Lower leg skin (tissue), 4 donors: Measurements from ENCODE around the gene SMIM1. TPM values are rescaled to one million over a fixed set of nuclear protein-coding genes. Genes with fewer than 3 reads are reported as not detected.

Experiments used
- DNase-seq, 2 donors: peaks; one replicate each; pipeline ENCODE4 v3.0.0-alpha.2; 2019; ENCODE audit warnings: low spot score in 2 of 2
- H3K4me3 ChIP-seq: fragments of 200-600 bp; sonication (generic); 2 replicates; pipeline ENCODE4 v1.5.1; 2017; ENCODE audit warnings: mild to moderate bottlenecking, low read depth; ENCODE audit not compliant: poor library complexity, severe bottlenecking
- POLR2A ChIP-seq, 2 donors: fragments of 450-650 bp; IDR thresholded peaks; one replicate each; pipeline ENCODE4 v1.6.1; 2016 to 2017; ENCODE audit warnings: antibody characterized with exemption in 2 of 2, mild to moderate bottlenecking in 1 of 2, moderate library complexity in 1 of 2
- WGBS, 2 donors: methylation state at CpG; one replicate each; pipeline ENCODE4 v1.1.5; 2018; 5-methylcytosine and 5-hydroxymethylcytosine counted together
- intact Hi-C: fragments of 100-400 bp; cut with DNase I; formaldehyde crosslinking; loops from one replicate; pipeline ENCODE4 v1.15.0; 2023; ENCODE audit warnings: low total_unique reads
- total RNA-seq, 4 donors: library from RNA; depleted of rRNA; stranded (reverse); fragments of >200 nt; gene quantifications; one replicate each; pipeline ENCODE4 v1.1.0, GENCODE V29; 2016
- TF ChIP-seq, protein P1 (sequence below), 3 donors: fragments of 450-650 bp; IDR thresholded peaks; one replicate each; pipeline ENCODE4 v1.5.1; 2016; ENCODE audit warnings: antibody characterized with exemption in 3 of 3, mild to moderate bottlenecking in 3 of 3, moderate library complexity in 2 of 3

SMIM1 gene
- total RNA-seq, 4 donors from 2014 or later, result 1.6 to 8.7 (median 3.6) TPM

- intact Hi-C loops, result no loop called here
- TF ChIP-seq, protein P1, sequence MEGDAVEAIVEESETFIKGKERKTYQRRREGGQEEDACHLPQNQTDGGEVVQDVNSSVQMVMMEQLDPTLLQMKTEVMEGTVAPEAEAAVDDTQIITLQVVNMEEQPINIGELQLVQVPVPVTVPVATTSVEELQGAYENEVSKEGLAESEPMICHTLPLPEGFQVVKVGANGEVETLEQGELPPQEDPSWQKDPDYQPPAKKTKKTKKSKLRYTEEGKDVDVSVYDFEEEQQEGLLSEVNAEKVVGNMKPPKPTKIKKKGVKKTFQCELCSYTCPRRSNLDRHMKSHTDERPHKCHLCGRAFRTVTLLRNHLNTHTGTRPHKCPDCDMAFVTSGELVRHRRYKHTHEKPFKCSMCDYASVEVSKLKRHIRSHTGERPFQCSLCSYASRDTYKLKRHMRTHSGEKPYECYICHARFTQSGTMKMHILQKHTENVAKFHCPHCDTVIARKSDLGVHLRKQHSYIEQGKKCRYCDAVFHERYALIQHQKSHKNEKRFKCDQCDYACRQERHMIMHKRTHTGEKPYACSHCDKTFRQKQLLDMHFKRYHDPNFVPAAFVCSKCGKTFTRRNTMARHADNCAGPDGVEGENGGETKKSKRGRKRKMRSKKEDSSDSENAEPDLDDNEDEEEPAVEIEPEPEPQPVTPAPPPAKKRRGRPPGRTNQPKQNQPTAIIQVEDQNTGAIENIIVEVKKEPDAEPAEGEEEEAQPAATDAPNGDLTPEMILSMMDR (IDR thresholded peaks at IDR 0.05), result no peak
- TF ChIP-seq POLR2A (IDR thresholded peaks at IDR 0.05), result no peak
- WGBS, 2 donors, result 83 to 88% methylated on average over 27 to 31 of the region's 31 CpGs
- no peak for DNase-seq
- no peak overlapping the region for H3K4me3 ChIP-seq
Observed at GRCh38 chr1:3763351-3764125, 9.0 kb upstream of the SMIM1 start.

- DNase-seq, result no peak
- intact Hi-C loops, result no loop called here
- TF ChIP-seq, protein P1 (IDR thresholded peaks at IDR 0.05), result no peak
- TF ChIP-seq POLR2A (IDR thresholded peaks at IDR 0.05), result no peak
- H3K4me3 ChIP-seq, result no peak overlapping the region
- 88% methylated on average over 17 of the region's 17 CpGs for WGBS, 2 donors
Observed at GRCh38 chr1:3767328-3767925, 5.1 kb upstream of the SMIM1 start.

DNA sequence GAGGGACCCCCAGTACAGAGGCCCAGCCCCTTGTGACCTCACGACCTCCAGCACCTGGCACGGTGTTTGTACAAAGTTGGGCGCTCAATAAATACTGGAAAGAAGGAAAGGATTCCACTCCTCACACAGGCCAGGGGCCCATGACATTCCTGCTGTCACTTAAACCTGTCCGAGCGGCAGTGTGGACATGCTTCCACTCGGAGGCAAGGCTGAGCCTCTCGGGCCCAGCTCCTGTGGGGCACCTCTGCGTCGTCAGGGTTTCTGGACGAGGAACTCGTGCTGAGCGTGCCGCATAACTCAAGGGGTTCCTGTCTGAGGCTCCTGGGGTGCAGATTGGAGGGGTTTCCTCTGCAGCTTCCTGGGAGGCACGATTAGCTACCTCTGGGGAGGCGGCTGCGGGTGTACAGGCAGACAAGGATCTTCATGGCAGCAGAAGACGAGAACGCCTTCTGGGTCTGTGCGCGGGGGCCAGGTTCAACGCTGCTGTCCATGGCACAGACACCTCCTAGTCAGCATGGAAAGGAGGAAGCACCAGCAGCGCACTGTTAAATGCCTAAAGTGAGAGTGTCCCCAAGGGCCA, 3.6 kb upstream of the SMIM1 start:
- DNase-seq, result no peak
- no peak overlapping the region for H3K4me3 ChIP-seq
- TF ChIP-seq, protein P1 (IDR thresholded peaks at IDR 0.05), result no peak
- no peak for TF ChIP-seq POLR2A (IDR thresholded peaks at IDR 0.05)
- 89 to 94% methylated on average over 22 of the region's 22 CpGs for WGBS, 2 donors
- intact Hi-C loops, result no loop called here

GRCh38 chr1:3770047-3770765, 2.3 kb upstream of the SMIM1 start:
- intact Hi-C loops, result no loop called here
- TF ChIP-seq, protein P1 (IDR thresholded peaks at IDR 0.05), result no peak
- TF ChIP-seq POLR2A (IDR thresholded peaks at IDR 0.05), result no peak
- no peak for DNase-seq
- H3K4me3 ChIP-seq, result no peak overlapping the region
- WGBS, 2 donors, result 88 to 96% methylated on average over 15 of the region's 16 CpGs

DNA sequence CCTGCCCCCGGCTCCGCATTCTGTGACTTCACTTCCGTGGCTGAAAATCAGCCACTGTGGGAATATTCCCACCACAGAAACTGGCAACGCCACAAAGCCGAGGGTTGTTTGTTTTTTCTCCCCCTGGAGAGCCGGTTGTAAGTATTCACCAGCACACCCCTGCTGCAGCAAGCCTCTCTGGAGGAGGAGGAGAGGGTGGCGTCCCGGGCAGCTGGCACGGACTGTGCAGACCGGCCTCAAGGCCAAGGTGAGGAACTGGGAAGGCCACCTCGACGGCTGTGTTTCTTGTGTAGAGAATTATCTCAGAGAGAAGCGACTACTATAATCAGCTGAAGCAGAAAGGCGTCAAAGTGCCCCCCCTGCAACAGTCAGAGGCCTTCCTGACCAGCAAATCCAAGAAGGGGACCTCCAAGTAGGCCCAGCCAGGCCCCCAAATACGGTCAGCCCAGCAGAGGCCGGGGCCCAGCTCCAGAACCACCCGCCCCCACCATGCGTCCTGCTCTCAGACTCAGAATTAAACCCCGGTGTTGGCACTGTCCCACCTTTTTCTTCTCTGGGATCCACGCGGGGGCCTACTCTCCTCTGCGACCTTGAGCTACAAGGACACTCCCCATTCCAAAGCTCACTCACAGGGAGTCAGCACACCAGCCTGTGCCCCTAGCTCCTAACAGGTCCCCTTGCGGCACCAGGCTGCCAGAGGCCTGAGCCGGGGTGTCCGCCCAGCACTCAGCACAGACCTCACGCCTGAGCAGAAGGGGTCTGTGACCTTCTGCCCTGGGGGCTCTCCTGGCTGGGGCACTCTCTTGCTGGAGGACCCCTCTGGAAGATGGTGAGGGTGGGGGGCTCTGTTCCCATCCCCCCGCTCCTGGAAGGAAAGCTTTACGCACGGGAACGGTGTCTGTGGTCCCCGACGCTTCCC, 1.2 kb upstream of the SMIM1 start:
- no peak for TF ChIP-seq POLR2A (IDR thresholded peaks at IDR 0.05)
- TF ChIP-seq, protein P1 (IDR thresholded peaks at IDR 0.05), result no peak
- peak in 1 of 2 donors; percentile 84 for DNase-seq
- intact Hi-C loops, result no loop called here
- 49 to 66% methylated on average over 29 to 32 of the region's 32 CpGs for WGBS, 2 donors
- H3K4me3 ChIP-seq, result no peak overlapping the region
